Bone marrow (tissue), 2 donors: Measurements from ENCODE around the gene ARHGAP26.
A peak's percentile ranks its signal among the peaks of the same experiment; 100 is the strongest.
"Not testable (repeated sequence)": the region's sequence is repeated elsewhere in the genome, so short reads cannot be mapped to it uniquely, and the experiment has no call there.

Experiments used
- DNase-seq, 2 donors: peaks; one replicate each; lab custom pipeline; 2025; lab: John Stamatoyannopoulos, UW

Gene ARHGAP26

GRCh38 chr5:143117821-143118220 is 347.6 kb downstream of the ARHGAP26 start:
- no peak for DNase-seq

GRCh38 chr5:143118222-143118621 is 348.0 kb downstream of the ARHGAP26 start:
- DNase-seq = peak in 1 of 2 donors; percentile 91

- DNase-seq = not testable (repeated sequence)
These were observed 348.6 kb downstream of the ARHGAP26 start for GRCh38 chr5:143118818-143119217.

GRCh38 chr5:143119291-143119769 is 349.2 kb downstream of the ARHGAP26 start:
- DNase-seq = no peak

GRCh38 chr5:143119881-143120341 is 349.7 kb downstream of the ARHGAP26 start:
- DNase-seq = no peak

GRCh38 chr5:143120460-143121134 is 350.4 kb downstream of the ARHGAP26 start:
- no peak for DNase-seq

GRCh38 chr5:143121135-143121475 is 350.9 kb downstream of the ARHGAP26 start:
- no peak for DNase-seq

- peak in 1 of 2 donors; percentile 74 for DNase-seq
These were observed 354.4 kb downstream of the ARHGAP26 start for GRCh38 chr5:143124593-143124992.

- peak in 1 of 2 donors; percentile 29 for DNase-seq
These were observed 356.2 kb downstream of the ARHGAP26 start for GRCh38 chr5:143126174-143127019.

GRCh38 chr5:143128412-143129071 is 358.4 kb downstream of the ARHGAP26 start:
- DNase-seq = no peak

GRCh38 chr5:143129203-143129602 is 359.0 kb downstream of the ARHGAP26 start:
- DNase-seq = no peak

GRCh38 chr5:143129910-143130612 is 359.9 kb downstream of the ARHGAP26 start:
- DNase-seq = no peak

- peak in 1 of 2 donors; percentile 23 for DNase-seq
These were observed 360.6 kb downstream of the ARHGAP26 start for GRCh38 chr5:143130613-143131305.

GRCh38 chr5:143131972-143132371 is 361.8 kb downstream of the ARHGAP26 start:
- DNase-seq = no peak

GRCh38 chr5:143132739-143133138 is 362.6 kb downstream of the ARHGAP26 start:
- no peak for DNase-seq

GRCh38 chr5:143133721-143134120 is 363.5 kb downstream of the ARHGAP26 start:
- no peak for DNase-seq

GRCh38 chr5:143134269-143134668 is 364.1 kb downstream of the ARHGAP26 start:
- no peak for DNase-seq

- no peak for DNase-seq
These were observed 364.7 kb downstream of the ARHGAP26 start for GRCh38 chr5:143134900-143135299.

- no peak for DNase-seq
These were observed 365.8 kb downstream of the ARHGAP26 start for GRCh38 chr5:143135832-143136551.

GRCh38 chr5:143138839-143139238 is 368.7 kb downstream of the ARHGAP26 start:
- no peak for DNase-seq

- no peak for DNase-seq
These were observed 369.4 kb downstream of the ARHGAP26 start for GRCh38 chr5:143139585-143139984.
